ENCODE results near the gene UBAC1. TPM values are rescaled to one million over a fixed set of nuclear protein-coding genes. Genes with fewer than 3 reads are reported as not detected.

The UBAC1 gene
- total and polyA plus RNA-seq, 9 of the 15 experiments (the other 6 are each of a cell fraction or from before 2014, with no cell fraction given), result 94.0 to 399 (median 228) TPM

DNA sequence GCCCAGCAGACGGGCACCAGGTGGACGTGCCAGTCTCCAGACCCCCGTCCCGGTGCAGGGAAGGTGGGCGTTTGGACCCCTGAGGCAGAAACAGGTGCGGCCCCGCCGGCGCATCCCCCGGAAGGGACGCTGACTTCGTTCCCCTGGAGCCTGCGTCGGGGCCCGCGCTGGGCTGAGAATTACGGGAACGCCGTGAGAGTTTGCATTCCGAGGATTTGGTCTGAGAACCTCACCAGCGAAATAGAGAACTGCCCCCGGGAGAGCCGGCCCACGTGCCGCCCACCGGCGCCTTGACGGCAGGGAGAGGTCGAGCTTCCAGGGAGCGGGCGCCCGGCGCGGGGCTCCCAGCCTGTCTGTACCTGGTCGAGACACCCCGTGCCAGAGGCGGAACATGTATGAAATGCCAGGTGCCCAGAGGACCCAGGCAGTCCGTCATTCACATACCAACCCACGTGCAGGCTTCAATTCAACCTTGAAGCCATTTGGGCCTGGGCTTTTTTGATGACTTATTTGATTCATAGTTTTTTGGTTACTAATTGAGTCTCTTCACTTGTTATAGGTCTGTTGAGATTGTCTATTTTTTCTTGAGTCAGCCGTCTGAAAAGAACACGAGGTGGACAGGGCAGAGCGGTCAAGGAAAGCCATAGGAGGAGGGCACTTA lies 53.0 kb downstream of the UBAC1 start (continued):
- TF ChIP-seq ZNF584 (CRISPR knock-in tag; IDR thresholded peaks at IDR 0.05; ENCODE audit: low read depth), result no peak
- TF ChIP-seq, protein P1, sequence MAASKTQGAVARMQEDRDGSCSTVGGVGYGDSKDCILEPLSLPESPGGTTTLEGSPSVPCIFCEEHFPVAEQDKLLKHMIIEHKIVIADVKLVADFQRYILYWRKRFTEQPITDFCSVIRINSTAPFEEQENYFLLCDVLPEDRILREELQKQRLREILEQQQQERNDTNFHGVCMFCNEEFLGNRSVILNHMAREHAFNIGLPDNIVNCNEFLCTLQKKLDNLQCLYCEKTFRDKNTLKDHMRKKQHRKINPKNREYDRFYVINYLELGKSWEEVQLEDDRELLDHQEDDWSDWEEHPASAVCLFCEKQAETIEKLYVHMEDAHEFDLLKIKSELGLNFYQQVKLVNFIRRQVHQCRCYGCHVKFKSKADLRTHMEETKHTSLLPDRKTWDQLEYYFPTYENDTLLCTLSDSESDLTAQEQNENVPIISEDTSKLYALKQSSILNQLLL (CRISPR knock-in tag; IDR thresholded peaks at IDR 0.05; ENCODE audit: borderline replicate concordance), result no peak
- TF ChIP-seq XRCC5 (IDR thresholded peaks at IDR 0.05; ENCODE audit: low read depth, low read length), result no peak
- no peak for TF ChIP-seq ZSCAN29 (IDR thresholded peaks at IDR 0.05)
- TF ChIP-seq NCOA6 (IDR thresholded peaks at IDR 0.05), result 0 out of 2 replicates have a peak, but pooled peaks have one; percentile 16
- TF ChIP-seq PHF8 (IDR thresholded peaks at IDR 0.05; ENCODE audit: borderline replicate concordance, low read length), result peak; percentile 9; the same call in 1 of the 2 replicates
- peak; percentile 10; the same call in 1 of the 2 replicates for TF ChIP-seq GTF2F1 (IDR thresholded peaks at IDR 0.05; ENCODE audit: low read depth, low read length)
- TF ChIP-seq BDP1 (IDR thresholded peaks at IDR 0.05; ENCODE audit: insufficient read depth, insufficient read length), result no peak
- 0 out of 2 replicates have a peak, but pooled peaks have one; percentile 22 for TF ChIP-seq ZNF764 (CRISPR knock-in tag; IDR thresholded peaks at IDR 0.05; ENCODE audit: low read depth)
- no peak; the same call in 1 of the 2 replicates for TF ChIP-seq MYC (IDR thresholded peaks at IDR 0.05; ENCODE audit: low read depth, low read length)
- TF ChIP-seq MYC (CRISPR knock-in tag; IDR thresholded peaks at IDR 0.05; ENCODE audit: borderline replicate concordance, low read depth), result 0 out of 2 replicates have a peak, but pooled peaks have one; percentile 48
- TF ChIP-seq POLR2G (IDR thresholded peaks at IDR 0.05; ENCODE audit: low read depth, low read length), result peak; percentile 52
- peak; percentile 46; the same call in 1 of the 2 replicates for TF ChIP-seq NR3C1 (CRISPR knock-in tag; IDR thresholded peaks at IDR 0.05)
- peak; percentile 51 for TF ChIP-seq FIP1L1 (IDR thresholded peaks at IDR 0.05; ENCODE audit: low read depth, low read length, poor library complexity, severe bottlenecking)
- TF ChIP-seq MGA (IDR thresholded peaks at IDR 0.05), result peak; percentile 98
- TF ChIP-seq HDAC8 (tag; IDR thresholded peaks at IDR 0.05), result peak; percentile 49; the same call in 1 of the 2 replicates
